Spleen (tissue), 7 donors: ENCODE measurements around the gene MMP8.

ENCODE experiments used
- POLR2A ChIP-seq, 3 donors: fragments of 450-650 bp; IDR thresholded peaks; one replicate each; pipeline ENCODE4 v1.5.1; 2017; ENCODE audit warnings: antibody characterized with exemption in 3 of 3, mild to moderate bottlenecking in 1 of 3
- TF ChIP-seq, protein P1 (sequence below), 11 experiments: fragments of 200-600 bp in 7 of 11; fragments of 450-650 bp in 4 of 11; sonication (generic) in 4 of 11; IDR thresholded peaks in 8 of 11; conservative IDR thresholded peaks in 3 of 11; 1 replicate in 7 of 11; 2 replicates in 4 of 11; pipeline versions ENCODE4 v1.4.0 to v1.8.0; 2016 to 2021; ENCODE audit warnings: antibody characterized with exemption in 11 of 11, inconsistent platforms in 4 of 11, mild to moderate bottlenecking in 1 of 11
- donor health status: DM: no; HTN: no; CAD: no; lungs with moderate emphysema.
- donor health status: DM: no; HTN: no; CAD: no.
- donor health status: DM: no; HTN: no; CAD: no.

DNA sequence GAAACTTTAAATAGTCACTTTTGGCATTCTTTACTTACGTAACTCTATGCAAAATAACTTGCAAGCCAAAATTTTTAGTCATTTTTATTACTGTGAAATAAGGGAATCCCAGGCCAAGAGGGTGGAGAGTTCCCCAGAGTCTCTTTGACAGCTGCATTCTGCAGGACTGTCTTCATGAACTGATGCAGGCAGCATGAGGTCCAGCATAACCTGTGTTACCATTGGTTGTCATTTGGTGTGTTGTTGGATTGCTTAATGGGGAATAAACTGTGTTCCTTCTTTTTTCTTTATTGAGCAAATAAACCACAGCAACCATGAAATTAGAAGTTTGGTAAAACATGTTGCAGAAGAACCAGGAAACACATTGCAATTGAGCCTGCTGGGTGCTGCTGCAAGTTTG lies 43.8 kb downstream of the MMP8 start:
- TF ChIP-seq, protein P1, sequence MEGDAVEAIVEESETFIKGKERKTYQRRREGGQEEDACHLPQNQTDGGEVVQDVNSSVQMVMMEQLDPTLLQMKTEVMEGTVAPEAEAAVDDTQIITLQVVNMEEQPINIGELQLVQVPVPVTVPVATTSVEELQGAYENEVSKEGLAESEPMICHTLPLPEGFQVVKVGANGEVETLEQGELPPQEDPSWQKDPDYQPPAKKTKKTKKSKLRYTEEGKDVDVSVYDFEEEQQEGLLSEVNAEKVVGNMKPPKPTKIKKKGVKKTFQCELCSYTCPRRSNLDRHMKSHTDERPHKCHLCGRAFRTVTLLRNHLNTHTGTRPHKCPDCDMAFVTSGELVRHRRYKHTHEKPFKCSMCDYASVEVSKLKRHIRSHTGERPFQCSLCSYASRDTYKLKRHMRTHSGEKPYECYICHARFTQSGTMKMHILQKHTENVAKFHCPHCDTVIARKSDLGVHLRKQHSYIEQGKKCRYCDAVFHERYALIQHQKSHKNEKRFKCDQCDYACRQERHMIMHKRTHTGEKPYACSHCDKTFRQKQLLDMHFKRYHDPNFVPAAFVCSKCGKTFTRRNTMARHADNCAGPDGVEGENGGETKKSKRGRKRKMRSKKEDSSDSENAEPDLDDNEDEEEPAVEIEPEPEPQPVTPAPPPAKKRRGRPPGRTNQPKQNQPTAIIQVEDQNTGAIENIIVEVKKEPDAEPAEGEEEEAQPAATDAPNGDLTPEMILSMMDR (IDR thresholded peaks at IDR 0.05 in 8 of 11, conservative IDR thresholded peaks at IDR 0.05 in 3 of 11): no peak
- no peak for TF ChIP-seq POLR2A (IDR thresholded peaks at IDR 0.05)
